Progenitor cell of endocrine pancreas (in vitro differentiated cells): ENCODE data around the gene SPO11. TPM values are rescaled to one million over a fixed set of nuclear protein-coding genes. Genes with fewer than 3 reads are reported as not detected.

Experiments
- DNase-seq: peaks from one replicate; pipeline ENCODE4 v3.0.0; 2021; ENCODE audit warnings: low spot score; ENCODE audit not compliant: unreplicated experiment
- H3K27ac Mint-ChIP-seq: 2 replicates; pipeline ENCODE4 v1.8.0; 2021; ENCODE audit warnings: mild to moderate bottlenecking, moderate library complexity, mixed read lengths
- H3K27me3 Mint-ChIP-seq: 2 replicates; pipeline ENCODE4 v1.8.0; 2021; ENCODE audit warnings: mixed read lengths
- H3K36me3 Mint-ChIP-seq: 2 replicates; pipeline ENCODE4 v1.8.0; 2022; ENCODE audit warnings: mixed read lengths; ENCODE audit not compliant: insufficient read depth
- H3K4me1 Mint-ChIP-seq: 2 replicates; pipeline ENCODE4 v1.8.0; 2021; ENCODE audit warnings: low read depth, mixed read lengths
- H3K4me3 Mint-ChIP-seq: 2 replicates; pipeline ENCODE4 v1.8.0; 2021; ENCODE audit warnings: low read depth, mild to moderate bottlenecking, moderate library complexity, mixed read lengths
- H3K9me3 Mint-ChIP-seq: 2 replicates; pipeline ENCODE4 v1.8.0; 2021; ENCODE audit warnings: low read depth, mixed read lengths
- CTCF ChIP-seq: fragments of 200-600 bp; sonication (generic); IDR thresholded peaks from one replicate; pipeline ENCODE4 v1.5.0; 2021; ENCODE audit warnings: antibody characterized with exemption, mild to moderate bottlenecking; ENCODE audit not compliant: unreplicated experiment
- total RNA-seq: library from RNA; stranded (reverse); gene quantifications from 2 replicates; pipeline ENCODE4 v1.2.1, GENCODE V29; 2021

The SPO11 gene
- total RNA-seq, 1 donor from 2014 or later, result not detected

GRCh38 chr20:57298457-57298856, 31.1 kb upstream of the SPO11 start:
- H3K27ac Mint-ChIP-seq, result no peak overlapping the region
- H3K27me3 Mint-ChIP-seq, result peaks cover 8% of the 10 kb centered on the region
- peaks cover 10% of the 10 kb centered on the region for H3K4me1 Mint-ChIP-seq
- no peaks in the 10 kb centered on the region for H3K36me3 Mint-ChIP-seq
- no peak for DNase-seq
- no peak overlapping the region for H3K4me3 Mint-ChIP-seq
- no peak for TF ChIP-seq CTCF
- no peaks in the 10 kb centered on the region for H3K9me3 Mint-ChIP-seq

- H3K27ac Mint-ChIP-seq, result no peak overlapping the region
- no peaks in the 10 kb centered on the region for H3K9me3 Mint-ChIP-seq
- TF ChIP-seq CTCF, result no peak
- peaks cover 3% of the 10 kb centered on the region for H3K4me1 Mint-ChIP-seq
- DNase-seq, result no peak
- no peak overlapping the region for H3K4me3 Mint-ChIP-seq
- no peaks in the 10 kb centered on the region for H3K36me3 Mint-ChIP-seq
- H3K27me3 Mint-ChIP-seq, result peaks cover 8% of the 10 kb centered on the region
Observed at GRCh38 chr20:57301026-57301425, 28.6 kb upstream of the SPO11 start.

GRCh38 chr20:57306747-57307146, 22.9 kb upstream of the SPO11 start:
- no peak for DNase-seq
- Mint-ChIP-seq H3K27me3 (peaks cover 13% of the 10 kb centered on the region), H3K9me3 (no peaks in the 10 kb centered on the region), H3K4me3 (no peak overlapping the region), H3K4me1 (peaks cover 3% of the 10 kb centered on the region), H3K36me3 (no peaks in the 10 kb centered on the region), H3K27ac (no peak overlapping the region)
- no peak for TF ChIP-seq CTCF

GRCh38 chr20:57308451-57309271, 20.9 kb upstream of the SPO11 start:
- no peaks in the 10 kb centered on the region for H3K9me3 Mint-ChIP-seq
- no peak for TF ChIP-seq CTCF
- H3K4me1 Mint-ChIP-seq, result peaks cover 3% of the 10 kb centered on the region
- no peak overlapping the region for H3K27ac Mint-ChIP-seq
- no peak for DNase-seq
- peaks cover 8% of the 10 kb centered on the region for H3K27me3 Mint-ChIP-seq
- no peaks in the 10 kb centered on the region for H3K36me3 Mint-ChIP-seq
- H3K4me3 Mint-ChIP-seq, result no peak overlapping the region

- H3K4me1 Mint-ChIP-seq, result peaks cover 3% of the 10 kb centered on the region
- DNase-seq, result no peak
Observed at GRCh38 chr20:57309544-57310115, 20.0 kb upstream of the SPO11 start.

More at GRCh38 chr20:57309544-57310115, 20.0 kb upstream of the SPO11 start:
- Mint-ChIP-seq H3K4me3 (no peak overlapping the region), H3K36me3 (no peaks in the 10 kb centered on the region), H3K27me3 (peaks cover 11% of the 10 kb centered on the region), H3K9me3 (no peaks in the 10 kb centered on the region), H3K27ac (no peak overlapping the region)
- TF ChIP-seq CTCF, result no peak
